IPS-20b (cell line): ENCODE data around the gene NFYC.
A peak's percentile ranks its signal among the peaks of the same experiment; 100 is the strongest.

Experiments used
- H3K27ac ChIP-seq: one replicate; pipeline ENCODE4 v1.5.1; 2013; ENCODE audit warnings: low read length
- H3K27me3 ChIP-seq: 2 replicates; pipeline ENCODE4 v1.6.1; 2013; ENCODE audit warnings: mild to moderate bottlenecking, low read length, inconsistent platforms; ENCODE audit not compliant: insufficient read depth
- H3K36me3 ChIP-seq: 2 replicates; pipeline ENCODE4 v1.6.1; 2013; ENCODE audit warnings: low read depth, mild to moderate bottlenecking, inconsistent platforms, low read length, moderate library complexity; ENCODE audit not compliant: insufficient read depth
- H3K4me1 ChIP-seq: 2 replicates; pipeline ENCODE4 v1.6.1; 2013; ENCODE audit warnings: mild to moderate bottlenecking, control low read depth, inconsistent platforms, low read length, moderate library complexity; ENCODE audit not compliant: insufficient read depth
- H3K4me3 ChIP-seq: 2 replicates; pipeline ENCODE4 v1.5.1; 2013; ENCODE audit warnings: mild to moderate bottlenecking, low read length, inconsistent platforms
- H3K9ac ChIP-seq: 2 replicates; pipeline ENCODE4 v1.6.1; 2013; ENCODE audit warnings: low read depth, mild to moderate bottlenecking, inconsistent platforms, low read length, moderate library complexity
- H3K9me3 ChIP-seq: 2 replicates; pipeline ENCODE4 v1.6.1; 2013; ENCODE audit warnings: mild to moderate bottlenecking, low read depth, low read length, inconsistent platforms; ENCODE audit not compliant: insufficient read depth

Gene NFYC

DNA sequence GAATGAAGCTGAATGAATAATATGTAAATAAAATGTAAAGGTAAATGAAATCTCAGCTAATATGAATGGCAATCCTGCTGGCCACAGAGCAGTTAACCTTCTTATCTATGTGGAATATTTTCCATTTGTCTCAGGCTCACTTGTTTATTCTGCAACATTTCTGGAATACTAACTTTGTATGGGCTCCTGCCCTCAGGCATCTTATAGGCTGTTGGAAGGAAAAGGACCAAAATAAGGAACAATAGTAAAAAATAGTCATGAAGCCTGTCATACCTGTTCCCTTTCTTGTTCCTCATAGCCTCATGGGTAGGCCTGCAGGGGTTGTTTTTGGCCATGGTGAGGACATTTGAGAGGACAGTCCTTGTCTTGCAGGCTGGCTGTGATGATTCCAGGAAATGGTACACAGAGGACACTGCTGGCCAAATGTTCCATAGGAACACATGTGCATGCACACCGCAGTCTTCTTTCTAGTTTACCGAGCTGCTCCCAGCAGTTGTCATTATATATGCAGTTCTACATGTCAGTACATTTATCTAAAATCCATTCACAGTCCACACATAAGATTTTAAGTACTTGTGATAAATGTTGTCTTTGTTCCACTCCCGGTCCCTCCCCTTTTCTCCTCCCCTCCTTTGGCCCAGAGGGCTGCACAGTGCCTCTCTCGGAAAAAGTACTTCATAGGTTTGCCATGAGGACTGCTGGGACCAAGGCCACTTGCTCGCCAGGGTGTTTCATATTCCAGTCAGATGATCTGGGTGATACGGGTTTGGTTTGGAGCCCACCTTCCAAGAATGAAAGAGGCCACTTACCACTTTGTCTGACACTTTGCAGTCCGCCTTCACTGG lies 76.9 kb downstream of the NFYC start:
- H3K27me3 ChIP-seq: no peaks in the 10 kb centered on the region
- no peak overlapping the region for H3K4me3 ChIP-seq
- peaks cover 14% of the 10 kb centered on the region; the same call in 1 of the 2 replicates for H3K4me1 ChIP-seq
- no peak overlapping the region for H3K27ac ChIP-seq
- H3K36me3 ChIP-seq: peaks cover 86% of the 10 kb centered on the region
- H3K9ac ChIP-seq: no peak overlapping the region
- no peaks in the 10 kb centered on the region for H3K9me3 ChIP-seq

DNA sequence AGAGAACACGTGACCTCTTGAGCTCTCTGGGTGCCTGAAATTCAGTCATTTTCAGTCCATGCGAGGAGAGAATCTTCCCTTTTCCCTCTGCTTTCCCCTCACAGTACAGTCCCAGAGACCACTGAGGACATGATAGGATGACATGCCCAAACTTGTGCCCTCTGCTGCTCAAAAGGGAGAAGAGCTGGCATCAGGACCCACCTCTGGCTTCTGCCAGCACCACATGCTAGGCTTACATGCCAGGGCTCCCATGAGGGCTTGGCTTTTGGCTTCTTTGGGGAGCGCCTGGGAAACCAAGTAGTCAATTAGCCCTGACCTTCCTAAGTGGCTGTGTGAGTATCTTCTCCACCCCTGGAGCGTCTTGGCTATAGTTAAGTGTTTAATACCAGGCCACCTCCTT lies 78.3 kb downstream of the NFYC start:
- Histone ChIP-seq H3K4me1 (peaks cover 21% of the 10 kb centered on the region; the same call in 1 of the 2 replicates), H3K9me3 (no peaks in the 10 kb centered on the region), H3K9ac (no peak overlapping the region), H3K4me3 (no peak overlapping the region), H3K36me3 (peaks cover 71% of the 10 kb centered on the region), H3K27ac (no peak overlapping the region), H3K27me3 (no peaks in the 10 kb centered on the region)

DNA sequence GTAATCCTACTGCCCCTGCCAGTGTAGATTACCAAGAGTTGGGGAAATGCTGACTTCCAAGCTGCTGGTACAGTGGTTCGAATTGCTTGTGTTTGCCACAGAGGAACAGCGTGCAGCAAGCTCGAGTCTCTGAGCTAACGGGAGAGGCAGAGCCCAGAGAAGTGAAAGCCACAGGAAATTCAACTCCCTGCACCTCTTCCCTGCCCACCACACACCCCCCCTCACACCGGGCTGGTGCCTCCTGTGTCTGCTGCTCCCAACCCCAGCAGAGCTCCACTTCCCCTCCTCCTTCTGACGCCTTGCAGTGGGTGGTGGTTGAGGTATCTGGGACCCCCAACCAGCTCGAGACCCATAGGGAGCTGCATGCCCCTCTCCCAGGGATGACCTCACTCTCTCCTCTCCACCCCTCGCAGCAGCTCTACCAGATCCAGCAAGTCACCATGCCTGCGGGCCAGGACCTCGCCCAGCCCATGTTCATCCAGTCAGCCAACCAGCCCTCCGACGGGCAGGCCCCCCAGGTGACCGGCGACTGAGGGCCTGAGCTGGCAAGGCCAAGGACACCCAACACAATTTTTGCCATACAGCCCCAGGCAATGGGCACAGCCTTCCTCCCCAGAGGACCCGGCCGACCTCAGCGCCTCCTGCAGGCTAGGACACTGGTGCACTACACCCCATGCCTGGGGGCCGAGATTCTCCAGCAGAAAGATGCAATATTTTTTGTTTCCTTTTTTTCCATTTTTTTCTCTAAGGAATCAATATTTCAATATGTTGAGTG lies 79.0 kb downstream of the NFYC start:
- Histone ChIP-seq H3K4me1 (peaks cover 23% of the 10 kb centered on the region; the same call in 1 of the 2 replicates), H3K9me3 (no peaks in the 10 kb centered on the region), H3K27ac (no peak overlapping the region), H3K27me3 (no peaks in the 10 kb centered on the region), H3K36me3 (peaks cover 64% of the 10 kb centered on the region), H3K9ac (no peak overlapping the region), H3K4me3 (no peak overlapping the region)

DNA sequence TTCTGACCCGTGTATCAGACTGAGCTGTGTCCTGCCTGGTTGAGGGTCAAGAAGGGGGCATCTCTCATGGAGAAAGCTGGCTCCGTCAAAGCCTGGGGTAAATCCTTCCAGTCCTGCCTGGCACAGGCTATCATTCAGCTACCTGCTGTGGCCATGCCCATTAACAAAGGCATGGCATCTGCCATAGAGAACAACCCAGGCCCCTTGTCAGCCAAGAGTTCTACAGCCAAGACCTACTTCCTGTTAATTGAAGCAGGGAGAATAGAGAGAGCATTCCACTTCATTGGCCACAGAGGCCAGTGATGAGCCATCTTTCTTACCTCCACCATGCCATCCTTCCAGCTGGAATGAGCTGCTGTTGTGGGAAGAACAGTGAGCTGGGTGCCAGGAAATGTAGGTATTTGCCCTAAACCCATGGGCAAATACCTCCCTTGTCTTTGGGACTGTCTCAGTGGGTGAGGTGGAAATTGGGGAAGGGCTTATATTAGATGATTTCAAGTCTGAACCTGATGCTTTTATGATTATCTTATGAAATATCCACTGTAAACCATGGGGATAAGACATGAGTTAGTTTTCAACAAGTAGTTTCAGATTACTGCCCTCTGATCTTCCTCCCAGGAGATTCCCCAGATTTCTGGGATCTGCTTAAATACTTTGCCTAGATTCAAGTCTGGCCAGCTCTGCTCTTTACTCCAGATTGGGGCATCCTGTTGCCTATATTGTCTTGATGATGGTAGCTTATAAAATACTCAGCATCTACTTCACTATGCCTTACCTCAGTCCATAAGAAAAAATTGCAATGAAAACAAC lies 80.8 kb downstream of the NFYC start:
- Histone ChIP-seq H3K9ac (no peak overlapping the region), H3K36me3 (peaks cover 49% of the 10 kb centered on the region), H3K4me3 (no peak overlapping the region), H3K4me1 (peaks cover 23% of the 10 kb centered on the region; the same call in 1 of the 2 replicates), H3K9me3 (peaks cover 10% of the 10 kb centered on the region; the same call in 1 of the 2 replicates), H3K27ac (no peak overlapping the region), H3K27me3 (no peaks in the 10 kb centered on the region)

DNA sequence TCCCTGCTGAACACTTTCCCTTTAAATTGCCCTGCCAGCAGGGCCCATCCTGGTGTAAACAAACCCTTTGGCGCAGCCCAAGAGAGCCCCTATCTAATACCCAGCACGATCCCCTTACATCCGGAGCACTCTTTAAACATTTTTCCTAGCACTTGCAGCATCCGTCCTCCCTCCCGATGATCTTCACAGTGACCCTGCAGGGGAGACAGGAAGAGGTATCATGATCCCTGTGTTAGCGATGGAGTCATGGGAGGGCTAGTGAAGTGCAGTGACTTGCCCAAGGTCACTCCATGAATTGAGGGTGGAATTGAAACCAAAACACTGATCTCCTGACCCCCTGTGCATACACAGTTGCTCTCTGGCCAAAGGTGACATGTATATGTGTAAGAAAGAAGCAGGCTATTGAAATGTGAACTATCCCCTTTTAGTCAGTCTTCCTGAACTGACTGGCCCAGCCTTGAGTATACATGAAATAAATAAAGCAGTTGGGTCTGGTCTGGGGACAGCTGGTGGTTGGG lies 82.3 kb downstream of the NFYC start:
- peaks cover 35% of the 10 kb centered on the region for H3K36me3 ChIP-seq
- peak overlapping the region; percentile 32; the same call in 1 of the 2 replicates for H3K9ac ChIP-seq
- no peak overlapping the region for H3K27ac ChIP-seq

DNA sequence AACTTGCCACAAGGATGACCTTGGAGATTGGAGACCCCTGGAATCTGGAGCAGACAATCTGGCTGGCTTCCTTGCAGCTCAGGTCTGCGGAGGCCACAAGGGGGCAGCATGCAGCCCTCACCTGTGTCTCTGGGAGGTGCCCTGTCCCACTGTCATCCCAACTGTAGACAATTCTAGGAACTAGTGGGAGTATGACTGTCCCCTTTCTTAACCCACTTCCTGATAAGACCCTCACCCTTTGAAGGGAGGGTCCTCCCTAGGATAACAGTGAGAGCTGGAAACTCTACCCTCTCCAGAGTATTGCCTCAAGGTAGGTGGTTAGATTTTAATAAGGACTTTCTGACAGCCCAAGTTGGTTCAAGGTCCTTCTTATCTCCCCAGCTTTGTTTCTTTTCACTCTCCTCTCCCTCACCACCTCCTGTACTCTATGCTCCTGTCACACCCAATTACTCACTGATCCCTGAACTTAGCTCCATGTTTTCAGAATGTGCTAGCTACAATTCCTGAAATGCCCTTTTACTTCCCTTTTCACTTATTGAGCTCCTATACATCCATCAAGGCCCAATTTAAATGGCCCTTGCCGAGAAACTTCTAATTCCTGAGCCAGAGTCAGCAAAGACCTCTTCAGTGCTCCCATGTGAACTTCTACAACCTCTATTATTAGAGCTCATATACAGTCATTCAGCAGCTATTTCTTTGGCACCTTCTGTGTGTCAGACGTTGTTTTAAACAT lies 82.9 kb downstream of the NFYC start:
- H3K9ac ChIP-seq: no peak overlapping the region
- H3K4me3 ChIP-seq: no peak overlapping the region
- H3K4me1 ChIP-seq: peaks cover 25% of the 10 kb centered on the region; the same call in 1 of the 2 replicates
- no peak overlapping the region for H3K27ac ChIP-seq
- peaks cover 12% of the 10 kb centered on the region; the same call in 1 of the 2 replicates for H3K9me3 ChIP-seq
- no peaks in the 10 kb centered on the region for H3K27me3 ChIP-seq
- peaks cover 28% of the 10 kb centered on the region for H3K36me3 ChIP-seq

More for the DNA sequence above, 82.3 kb downstream of the NFYC start:
- peaks cover 25% of the 10 kb centered on the region; the same call in 1 of the 2 replicates for H3K4me1 ChIP-seq
- peaks cover 12% of the 10 kb centered on the region; the same call in 1 of the 2 replicates for H3K9me3 ChIP-seq
- H3K4me3 ChIP-seq: no peak overlapping the region; the same call in 1 of the 2 replicates
- no peaks in the 10 kb centered on the region for H3K27me3 ChIP-seq

DNA sequence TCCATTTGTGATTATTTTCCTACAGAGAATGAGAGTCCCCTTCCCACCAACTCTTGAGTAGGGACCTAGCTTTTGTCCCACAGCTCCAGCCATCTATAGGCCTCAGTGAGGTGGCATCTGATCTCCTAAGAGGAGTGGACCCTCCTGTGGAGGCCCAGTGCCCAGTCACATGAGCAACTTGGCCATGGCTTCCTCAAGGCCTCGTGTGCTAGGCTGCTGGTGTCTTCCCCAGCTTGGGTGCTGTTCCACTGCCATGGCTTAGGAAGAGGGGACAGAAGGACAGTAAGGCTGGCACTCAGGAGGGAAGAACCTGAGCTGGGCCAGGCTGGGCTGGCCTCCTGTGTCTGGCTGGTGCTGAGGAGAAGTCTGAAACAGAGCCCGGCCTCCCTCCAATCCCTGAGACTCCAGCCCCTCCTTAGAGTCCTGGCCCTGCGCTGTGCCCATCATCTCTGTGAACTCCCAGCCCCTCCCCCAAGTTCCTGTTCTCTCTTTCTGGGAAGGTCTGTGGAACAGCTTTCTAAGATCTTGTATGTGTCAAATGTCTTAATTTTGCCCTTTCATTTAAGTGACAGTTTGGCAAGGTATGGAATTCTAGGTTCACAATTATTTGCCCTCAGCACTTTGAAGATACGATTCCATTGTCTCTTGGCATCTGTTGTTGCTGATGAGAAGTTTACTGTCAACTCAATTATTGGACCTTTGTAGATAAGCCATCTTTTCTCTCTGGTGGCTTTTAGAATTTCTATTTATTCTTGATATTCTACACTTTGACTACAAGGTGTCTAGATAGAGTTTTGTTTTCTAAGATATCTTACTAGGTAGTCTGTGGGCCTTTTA lies 85.0 kb downstream of the NFYC start:
- peaks cover 9% of the 10 kb centered on the region; the same call in 1 of the 2 replicates for H3K36me3 ChIP-seq
- H3K9me3 ChIP-seq: peaks cover 12% of the 10 kb centered on the region; the same call in 1 of the 2 replicates
- peaks cover 25% of the 10 kb centered on the region; the same call in 1 of the 2 replicates for H3K4me1 ChIP-seq
- no peak overlapping the region for H3K27ac ChIP-seq
- H3K4me3 ChIP-seq: no peak overlapping the region
- no peak overlapping the region for H3K9ac ChIP-seq
- peaks cover 11% of the 10 kb centered on the region for H3K27me3 ChIP-seq

DNA sequence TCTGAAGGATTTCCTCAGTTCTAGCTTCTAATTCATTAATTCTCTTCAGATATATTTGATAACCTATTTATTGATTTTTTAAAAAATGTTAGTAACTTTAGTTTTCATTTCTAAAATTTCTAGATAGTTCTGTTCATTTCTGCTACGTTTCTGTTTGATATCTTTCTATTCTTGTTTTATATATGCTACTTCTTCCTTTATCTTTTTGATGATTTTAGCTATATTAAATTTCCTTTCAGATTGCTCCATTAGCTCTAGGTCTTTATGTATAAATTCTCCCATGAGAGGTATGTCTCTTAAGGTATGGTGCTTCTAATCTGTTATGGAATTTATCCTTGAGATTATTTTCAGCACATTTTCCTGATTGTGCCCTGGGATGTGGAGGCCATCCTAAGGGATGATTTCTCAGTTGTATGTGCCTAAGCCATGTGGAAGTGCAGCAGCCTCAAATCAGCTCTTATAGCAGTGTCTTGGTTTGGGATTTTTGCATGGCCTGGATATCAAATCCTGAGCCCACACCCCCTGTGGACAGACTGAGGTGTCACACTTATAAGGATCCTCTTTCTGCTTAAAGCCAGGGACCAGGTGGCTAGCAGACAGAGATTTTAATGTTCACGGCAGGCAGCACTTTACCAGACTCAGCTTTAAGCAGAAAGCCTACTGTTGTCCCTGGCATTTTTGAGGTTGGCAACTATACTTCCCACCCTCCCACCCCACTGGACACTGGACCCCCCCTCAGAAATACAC lies 85.9 kb downstream of the NFYC start:
- H3K36me3 ChIP-seq: peaks cover 3% of the 10 kb centered on the region; the same call in 1 of the 2 replicates
- peaks cover 23% of the 10 kb centered on the region; the same call in 1 of the 2 replicates for H3K4me1 ChIP-seq
- H3K9ac ChIP-seq: no peak overlapping the region

DNA sequence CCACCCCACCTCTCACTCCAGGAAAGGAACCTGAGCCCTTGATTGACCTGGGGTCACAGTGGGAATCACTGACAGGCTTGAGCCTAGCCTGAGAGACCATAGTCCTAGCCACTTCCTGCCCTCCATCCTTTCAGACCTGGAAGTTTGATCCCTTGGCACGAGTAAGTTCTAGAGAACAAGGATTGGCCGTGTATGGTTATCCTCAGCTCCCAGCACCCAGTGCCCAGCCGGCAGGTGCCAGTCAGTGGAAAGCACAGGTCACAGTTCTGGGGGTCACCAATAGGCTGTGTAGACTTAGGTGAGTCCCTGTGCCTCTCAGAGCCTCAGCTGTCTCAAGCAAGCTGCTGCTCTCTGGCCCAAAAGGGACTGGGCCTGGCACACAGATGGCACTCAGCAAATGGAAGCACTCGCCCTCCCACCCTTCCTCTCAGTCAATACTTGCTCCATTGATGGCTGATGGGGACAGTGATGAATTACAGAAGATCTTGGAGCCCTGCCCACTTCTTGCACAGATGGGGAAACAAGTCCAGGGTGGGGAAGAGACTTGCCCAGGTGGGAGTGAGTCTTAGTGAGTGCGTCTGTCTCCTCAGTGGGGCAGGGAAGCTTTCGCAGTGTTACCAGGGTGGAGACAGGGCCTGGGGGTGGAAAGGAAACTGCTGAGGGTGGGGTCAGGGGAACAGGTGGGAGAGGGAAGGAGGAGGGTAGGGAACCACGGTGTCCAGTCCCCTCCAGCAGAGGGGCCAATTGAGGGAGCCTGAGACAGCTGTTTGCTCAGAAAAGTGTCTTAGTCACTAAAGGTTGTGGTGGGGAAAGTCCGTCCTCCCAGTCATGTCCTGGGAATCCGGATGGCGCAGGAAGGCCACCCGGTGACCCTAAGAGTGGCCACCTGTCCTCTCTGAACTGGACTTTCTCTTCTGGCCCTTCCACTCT lies 89.4 kb downstream of the NFYC start:
- Histone ChIP-seq H3K4me3 (no peak overlapping the region), H3K27ac (no peak overlapping the region), H3K9ac (no peak overlapping the region), H3K4me1 (peaks cover 8% of the 10 kb centered on the region; the same call in 1 of the 2 replicates), H3K27me3 (peaks cover 49% of the 10 kb centered on the region), H3K9me3 (peaks cover 12% of the 10 kb centered on the region; the same call in 1 of the 2 replicates), H3K36me3 (peaks cover 3% of the 10 kb centered on the region; the same call in 1 of the 2 replicates)

More for the DNA sequence above, 85.9 kb downstream of the NFYC start:
- Histone ChIP-seq H3K9me3 (peaks cover 12% of the 10 kb centered on the region; the same call in 1 of the 2 replicates), H3K27ac (no peak overlapping the region), H3K27me3 (peaks cover 20% of the 10 kb centered on the region), H3K4me3 (no peak overlapping the region)
